HepG2 (cell line): ENCODE results near the gene PAK6. TPM values are rescaled to one million over a fixed set of nuclear protein-coding genes. Genes with fewer than 3 reads are reported as not detected.

Experiments
- ATAC-seq: fragments of 200-7000 bp; cut with Tn5 transposase; 3 replicates; pipeline ENCODE4 v1.9.1; 2020; ENCODE audit warnings: mild to moderate bottlenecking, moderate library complexity
- BruUV-seq: library from RNA; stranded (reverse); fragments of 400-500 nt; replicated peaks from 2 replicates; lab custom pipeline; 2021; lab: Mats Ljungman, UMichigan
- CTCF ChIA-PET: fragments of 300-600 bp; formaldehyde crosslinking; extraction: SDS; loops from one replicate; lab custom pipeline; 2021; ENCODE audit warnings: low total read pairs, inconsistent platforms, low intra/inter-chr PET ratio; lab: Yijun Ruan, JAX
- POLR2A ChIA-PET: fragments of 350-600 bp; sonication (Branson Sonifier 250); formaldehyde crosslinking; loops from one replicate; lab custom pipeline; 2020; ENCODE audit warnings: antibody characterized with exemption, inconsistent platforms; lab: Yijun Ruan, JAX
- DNase-seq: peaks from one replicate; pipeline ENCODE4 v3.0.0-alpha.2; 2015; ENCODE audit warnings: low spot score
- FAIRE-seq: peaks from 3 replicates; lab custom pipeline; 2011; peaks lifted over from hg19 to GRCh38; lab: Jason Lieb, UNC
- H2AFZ ChIP-seq: one replicate; pipeline ENCODE4 v1.6.1; 2011; ENCODE audit warnings: low read length, inconsistent platforms
- H3K27ac ChIP-seq: fragments of 300-600 bp; 3 replicates; pipeline ENCODE4 v1.8.0; 2011; ENCODE audit warnings: mixed run types, mild to moderate bottlenecking, mixed read lengths, low read length, inconsistent platforms; ENCODE audit not compliant: insufficient read depth; ENCODE audit errors: extremely low read length
- H3K27me3 ChIP-seq, 2 experiments: fragments of 200-600 bp in 1 of 2; 2 replicates in 1 of 2; 3 replicates in 1 of 2; pipeline versions ENCODE4 v1.6.0 to v1.8.0; 2011; ENCODE audit warnings: low read length in 2 of 2, mild to moderate bottlenecking in 2 of 2, moderate library complexity in 2 of 2, inconsistent platforms in 1 of 2; ENCODE audit not compliant: insufficient read depth in 2 of 2, control insufficient read depth in 1 of 2
- H3K36me3 ChIP-seq, 2 experiments: fragments of 200-600 bp in 1 of 2; replicated peaks in 1 of 2; 2 replicates in 1 of 2; 3 replicates in 1 of 2; pipeline versions ENCODE4 v1.5.1 to v1.8.0; 2011; ENCODE audit warnings: low read length in 2 of 2, inconsistent platforms in 1 of 2; ENCODE audit not compliant: insufficient read depth in 2 of 2, control insufficient read depth in 1 of 2
- H3K4me1 ChIP-seq: 2 replicates; pipeline ENCODE4 v1.5.1; 2012; ENCODE audit warnings: low read length, inconsistent platforms; ENCODE audit not compliant: insufficient read depth
- H3K4me2 ChIP-seq: 2 replicates; pipeline ENCODE4 v1.6.0; 2011; ENCODE audit warnings: low read depth, low read length, inconsistent platforms
- H3K4me3 ChIP-seq, 3 experiments: fragments of 200-600 bp in 1 of 3; sonication (generic), shearing (Covaris generic) in 1 of 3; replicated peaks in 1 of 3; 2 replicates each; pipeline ENCODE4 v1.5.1; 2011 to 2016; ENCODE audit warnings: low read length in 3 of 3, inconsistent platforms in 2 of 3, low read depth in 2 of 3, mild to moderate bottlenecking in 2 of 3, control low read depth in 1 of 3, mixed read lengths in 1 of 3; ENCODE audit not compliant: insufficient read depth in 1 of 3
- H3K79me2 ChIP-seq: one replicate; pipeline ENCODE4 v1.6.1; 2011; ENCODE audit warnings: low read length, inconsistent platforms; ENCODE audit not compliant: insufficient read depth
- H3K9ac ChIP-seq: 2 replicates; pipeline ENCODE4 v1.6.0; 2011; ENCODE audit warnings: mild to moderate bottlenecking, low read depth, low read length, inconsistent platforms; ENCODE audit not compliant: insufficient read depth
- H3K9me3 ChIP-seq: 2 replicates; pipeline ENCODE4 v1.5.1; 2012; ENCODE audit warnings: mild to moderate bottlenecking, low read length
- H4K20me1 ChIP-seq: 2 replicates; pipeline ENCODE4 v1.6.0; 2011; ENCODE audit warnings: inconsistent platforms, mild to moderate bottlenecking, low read length, moderate library complexity; ENCODE audit not compliant: insufficient read depth
- CAMTA2 ChIP-seq: sonication (generic); formaldehyde crosslinking; IDR thresholded peaks from 2 replicates; pipeline ENCODE4 v1.4.0; 2020; ENCODE audit warnings: mild to moderate bottlenecking, missing genetic modification reagents, borderline replicate concordance
- GPN1 ChIP-seq: sonication (generic); formaldehyde crosslinking; IDR thresholded peaks from 2 replicates; pipeline ENCODE4 v1.5.1; 2020; ENCODE audit warnings: missing genetic modification reagents, borderline replicate concordance
- HMG20B ChIP-seq: conservative IDR thresholded peaks from 2 replicates; pipeline ENCODE4 v1.6.1; 2016; ENCODE audit warnings: missing genetic modification reagents, missing compliant biosample characterization
- KDM1A ChIP-seq: IDR thresholded peaks from 2 replicates; pipeline ENCODE4 v1.6.1; 2016; ENCODE audit warnings: missing compliant biosample characterization
- PRDM4 ChIP-seq: sonication (generic); formaldehyde crosslinking; IDR thresholded peaks from 2 replicates; pipeline ENCODE4 v1.9.0; 2021; ENCODE audit warnings: missing genetic modification reagents, borderline replicate concordance
- ZBTB38 ChIP-seq: sonication (generic); formaldehyde crosslinking; IDR thresholded peaks from 2 replicates; pipeline ENCODE4 v1.5.1; 2020; ENCODE audit warnings: mild to moderate bottlenecking, missing genetic modification reagents
- ZMYM4 ChIP-seq: sonication (generic); formaldehyde crosslinking; IDR thresholded peaks from 2 replicates; pipeline ENCODE4 v1.8.1; 2023; ENCODE audit warnings: mild to moderate bottlenecking, missing genetic modification reagents
- ZNF546 ChIP-seq: sonication (generic); formaldehyde crosslinking; conservative IDR thresholded peaks from 2 replicates; pipeline ENCODE4 v1.8.1; 2023; ENCODE audit warnings: mild to moderate bottlenecking, missing genetic modification reagents
- ZNF780A ChIP-seq: sonication (generic); formaldehyde crosslinking; IDR thresholded peaks from 2 replicates; pipeline ENCODE4 v1.8.0; 2022; ENCODE audit warnings: mild to moderate bottlenecking, missing genetic modification reagents, moderate library complexity
- ZSCAN25 ChIP-seq: sonication (generic); formaldehyde crosslinking; IDR thresholded peaks from 2 replicates; pipeline ENCODE4 v1.8.0; 2022; ENCODE audit warnings: mild to moderate bottlenecking, missing genetic modification reagents
- WGBS: methylation state at CpG from one replicate; pipeline ENCODE4 v1.1.6; 2017; ENCODE audit warnings: low lambda C conversion rate; 5-methylcytosine and 5-hydroxymethylcytosine counted together
- in situ Hi-C: cut with HindIII; loops from 2 replicates; pipeline ENCODE4 v1.10.0; 2017; ENCODE audit warnings: low pct_unique_long_range_greater_than_20kb; ENCODE audit not compliant: extremely low pct_ligation_motif_present
- intact Hi-C: fragments of 100-400 bp; cut with micrococcal nuclease; formaldehyde crosslinking; loops from one replicate; pipeline ENCODE4 v1.10.0; 2022; ENCODE audit not compliant: unreplicated experiment
- polyA plus RNA-seq, 8 experiments: library from polyadenylated mRNA; depleted of rRNA in 3 of 8; stranded (reverse) in 7 of 8; unstranded in 1 of 8; fragments of >200 nt; fragmentation: Illumina TruSeq in 4 of 8; extraction: Trizol in 4 of 8; gene quantifications; 2 replicates each; pipeline versions ENCODE4 v1.2.1 to v1.2.3, GENCODE V29; 2011 to 2016; ENCODE audit warnings: low read depth in 4 of 8, missing spikeins in 1 of 8, mixed read lengths in 1 of 8; ENCODE audit not compliant: insufficient read depth in 1 of 8
- total RNA-seq, 5 experiments: library from RNA; depleted of rRNA; stranded (reverse); fragments of >200 nt; fragmentation: Illumina TruSeq; extraction: Trizol; gene quantifications; 2 replicates each; pipeline ENCODE4 v1.2.3, GENCODE V29; 2016; ENCODE audit warnings: low read depth in 1 of 5
- TF ChIP-seq, protein P1 (sequence below): sonication (generic); formaldehyde crosslinking; IDR thresholded peaks from 2 replicates; pipeline ENCODE4 v1.8.0; 2022; ENCODE audit warnings: missing genetic modification reagents, mild to moderate bottlenecking, moderate library complexity, borderline replicate concordance
- TF ChIP-seq, protein P2 (sequence below), 2 experiments: sonication (generic) in 1 of 2; formaldehyde crosslinking in 1 of 2; IDR thresholded peaks; 2 replicates each; pipeline versions ENCODE4 v1.6.1 to v1.9.0; 2014 to 2022; ENCODE audit warnings: antibody characterized with exemption in 1 of 2, borderline replicate concordance in 1 of 2, inconsistent platforms in 1 of 2, low read depth in 1 of 2, missing genetic modification reagents in 1 of 2

The PAK6 gene
- total and polyA plus RNA-seq, 2 of the 13 experiments (the other 11 are each of a cell fraction or from before 2014, with no cell fraction given), result 0.07 TPM; not detected in 1

- Histone ChIP-seq H3K4me3 (peak overlapping the region in 1 of 3 experiments; percentile 54; a peak in 1 of 6 replicates), H3K36me3 (no peaks in the 10 kb centered on the region), H2AFZ (no peak overlapping the region), H3K79me2 (no peaks in the 10 kb centered on the region), H3K27me3 (peaks cover 5 to 56% of the 10 kb centered on the region in 2 experiments), H4K20me1 (no peaks in the 10 kb centered on the region), H3K27ac (no peak overlapping the region), H3K9me3 (no peaks in the 10 kb centered on the region), H3K9ac (no peak overlapping the region), H3K4me1 (peaks cover 20% of the 10 kb centered on the region), H3K4me2 (peak overlapping the region; percentile 69)
- BruUV-seq, result no TSS peak
- DNase-seq, result peak; percentile 29
- intact Hi-C loops, result loop anchor here (1.0 to 10.0 kb wide), 2 partner anchors 31 to 175 kb away; partner anchors contain the start of gene BMF
- ChIA-PET CTCF (interaction anchor here (1.0 to 2.3 kb wide), 3 partner anchors 30 to 142 kb away, joined by 5 to 17 read pairs (median 8); no protein-coding TSS in a partner anchor), POLR2A (interaction anchor here (0.6 kb wide), 1 partner anchor 118 kb away, joined by 3 read pairs; no protein-coding TSS in a partner anchor)
- WGBS, result 19% methylated on average over 23 of the region's 40 CpGs
- in situ Hi-C loops, result loop anchor here (5.0 kb wide), 1 partner anchor 33 kb away; no protein-coding TSS in a partner anchor
- FAIRE-seq, result peak; percentile 47
- ATAC-seq, result peak; percentile 73
- TF ChIP-seq, protein P1, sequence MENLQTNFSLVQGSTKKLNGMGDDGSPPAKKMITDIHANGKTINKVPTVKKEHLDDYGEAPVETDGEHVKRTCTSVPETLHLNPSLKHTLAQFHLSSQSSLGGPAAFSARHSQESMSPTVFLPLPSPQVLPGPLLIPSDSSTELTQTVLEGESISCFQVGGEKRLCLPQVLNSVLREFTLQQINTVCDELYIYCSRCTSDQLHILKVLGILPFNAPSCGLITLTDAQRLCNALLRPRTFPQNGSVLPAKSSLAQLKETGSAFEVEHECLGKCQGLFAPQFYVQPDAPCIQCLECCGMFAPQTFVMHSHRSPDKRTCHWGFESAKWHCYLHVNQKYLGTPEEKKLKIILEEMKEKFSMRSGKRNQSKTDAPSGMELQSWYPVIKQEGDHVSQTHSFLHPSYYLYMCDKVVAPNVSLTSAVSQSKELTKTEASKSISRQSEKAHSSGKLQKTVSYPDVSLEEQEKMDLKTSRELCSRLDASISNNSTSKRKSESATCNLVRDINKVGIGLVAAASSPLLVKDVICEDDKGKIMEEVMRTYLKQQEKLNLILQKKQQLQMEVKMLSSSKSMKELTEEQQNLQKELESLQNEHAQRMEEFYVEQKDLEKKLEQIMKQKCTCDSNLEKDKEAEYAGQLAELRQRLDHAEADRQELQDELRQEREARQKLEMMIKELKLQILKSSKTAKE, result no peak
- TF ChIP-seq ZNF780A (CRISPR knock-in tag) (no peak), ZSCAN25 (CRISPR knock-in tag) (peak; percentile 51; the same call in 1 of the 2 replicates), ZMYM4 (CRISPR knock-in tag) (no peak), CAMTA2 (CRISPR knock-in tag) (no peak), ZBTB38 (CRISPR knock-in tag) (0 out of 2 replicates have a peak, but pooled peaks have one; percentile 20), KDM1A (CRISPR knock-in tag) (no peak), PRDM4 (no peak), HMG20B (no peak), GPN1 (no peak), ZNF546 (no peak)
- TF ChIP-seq, protein P2, sequence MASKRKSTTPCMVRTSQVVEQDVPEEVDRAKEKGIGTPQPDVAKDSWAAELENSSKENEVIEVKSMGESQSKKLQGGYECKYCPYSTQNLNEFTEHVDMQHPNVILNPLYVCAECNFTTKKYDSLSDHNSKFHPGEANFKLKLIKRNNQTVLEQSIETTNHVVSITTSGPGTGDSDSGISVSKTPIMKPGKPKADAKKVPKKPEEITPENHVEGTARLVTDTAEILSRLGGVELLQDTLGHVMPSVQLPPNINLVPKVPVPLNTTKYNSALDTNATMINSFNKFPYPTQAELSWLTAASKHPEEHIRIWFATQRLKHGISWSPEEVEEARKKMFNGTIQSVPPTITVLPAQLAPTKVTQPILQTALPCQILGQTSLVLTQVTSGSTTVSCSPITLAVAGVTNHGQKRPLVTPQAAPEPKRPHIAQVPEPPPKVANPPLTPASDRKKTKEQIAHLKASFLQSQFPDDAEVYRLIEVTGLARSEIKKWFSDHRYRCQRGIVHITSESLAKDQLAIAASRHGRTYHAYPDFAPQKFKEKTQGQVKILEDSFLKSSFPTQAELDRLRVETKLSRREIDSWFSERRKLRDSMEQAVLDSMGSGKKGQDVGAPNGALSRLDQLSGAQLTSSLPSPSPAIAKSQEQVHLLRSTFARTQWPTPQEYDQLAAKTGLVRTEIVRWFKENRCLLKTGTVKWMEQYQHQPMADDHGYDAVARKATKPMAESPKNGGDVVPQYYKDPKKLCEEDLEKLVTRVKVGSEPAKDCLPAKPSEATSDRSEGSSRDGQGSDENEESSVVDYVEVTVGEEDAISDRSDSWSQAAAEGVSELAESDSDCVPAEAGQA (IDR thresholded peaks at IDR 0.05; ENCODE audit: low read depth), result no peak
- TF ChIP-seq, protein P2 (CRISPR knock-in tag; IDR thresholded peaks at IDR 0.05; ENCODE audit: borderline replicate concordance), result no peak
Observed at GRCh38 chr15:40279437-40280141, 40.7 kb downstream of the PAK6 start.
